CD4-positive, alpha-beta T cell (primary cell): ENCODE measurements around the gene PPP2R5C. TPM values are rescaled to one million over a fixed set of nuclear protein-coding genes. Genes with fewer than 3 reads are reported as not detected.
A peak's percentile ranks its signal among the peaks of the same experiment; 100 is the strongest.

ENCODE experiments used
- ATAC-seq: fragments of 200-7000 bp; cut with Tn5 transposase; one replicate; pipeline ENCODE4 v1.10.0; 2022; ENCODE audit warnings: mild to moderate bottlenecking; ENCODE audit not compliant: poor library complexity
- CTCF ChIA-PET: fragments of 350-600 bp; sonication (Branson Sonifier 250); formaldehyde crosslinking; loops from one replicate; lab custom pipeline; 2021; ENCODE audit warnings: antibody characterized with exemption, inconsistent platforms; lab: Charles Lee
- POLR2A ChIA-PET: fragments of 350-600 bp; sonication (Branson Sonifier 250); formaldehyde crosslinking; loops from one replicate; lab custom pipeline; 2021; ENCODE audit warnings: antibody characterized with exemption, inconsistent platforms; lab: Charles Lee
- DNase-seq, 14 experiments: peaks; one replicate each; pipeline ENCODE4 v3.0.0-alpha.2; 2013 to 2020; ENCODE audit warnings: mixed read lengths in 2 of 14
- H3K27ac ChIP-seq, 2 donors: one replicate each; pipeline versions ENCODE4 v1.5.1 to v1.7.0; 2013; ENCODE audit warnings: low read length in 2 of 2, low read depth in 1 of 2, mild to moderate bottlenecking in 1 of 2
- H3K27me3 ChIP-seq, 2 experiments: 1 replicate in 1 of 2; 2 replicates in 1 of 2; pipeline versions ENCODE4 v1.6.1 to v1.7.0; 2013; ENCODE audit warnings: low read length in 2 of 2, control low read depth in 1 of 2, mild to moderate bottlenecking in 1 of 2, moderate library complexity in 1 of 2; ENCODE audit not compliant: insufficient read depth in 2 of 2, control insufficient read depth in 1 of 2
- H3K36me3 ChIP-seq: one replicate; pipeline ENCODE4 v1.6.1; 2013; ENCODE audit warnings: low read length, control low read depth; ENCODE audit not compliant: insufficient read depth
- H3K4me1 ChIP-seq: one replicate; pipeline ENCODE4 v1.6.1; 2013; ENCODE audit warnings: low read length, control low read depth; ENCODE audit not compliant: insufficient read depth
- H3K4me3 ChIP-seq: one replicate; pipeline ENCODE4 v1.5.1; 2013; ENCODE audit warnings: mild to moderate bottlenecking, low read length, moderate library complexity
- H3K9me3 ChIP-seq, 2 experiments: 1 replicate in 1 of 2; 2 replicates in 1 of 2; pipeline versions ENCODE4 v1.6.1 to v1.7.0; 2013; ENCODE audit warnings: low read length in 2 of 2, mild to moderate bottlenecking in 2 of 2, control low read depth in 1 of 2, moderate library complexity in 1 of 2; ENCODE audit not compliant: control insufficient read depth in 1 of 2, insufficient read depth in 1 of 2
- H3K27ac Mint-ChIP-seq: one replicate; pipeline ENCODE4 v1.8.0; 2020; ENCODE audit warnings: mixed read lengths
- H3K27me3 Mint-ChIP-seq: one replicate; pipeline ENCODE4 v1.8.0; 2021; ENCODE audit warnings: mixed read lengths
- H3K36me3 Mint-ChIP-seq: one replicate; pipeline ENCODE4 v1.8.0; 2021; ENCODE audit warnings: low read depth, mixed read lengths
- H3K4me1 Mint-ChIP-seq: one replicate; pipeline ENCODE4 v1.8.0; 2021; ENCODE audit warnings: low read depth, mixed read lengths
- H3K4me3 Mint-ChIP-seq: one replicate; pipeline ENCODE4 v1.8.0; 2020; ENCODE audit warnings: mild to moderate bottlenecking, mixed read lengths
- H3K9me3 Mint-ChIP-seq: one replicate; pipeline ENCODE4 v1.8.0; 2020; ENCODE audit warnings: mixed read lengths
- intact Hi-C, 2 experiments: fragments of 100-400 bp; cut with DNase I in 1 of 2; cut with micrococcal nuclease in 1 of 2; formaldehyde crosslinking; loops; one replicate each; pipeline versions ENCODE4 v1.15.1 to v1.9.0; 2023 to 2025; cut with DNase I, micrococcal nuclease
- total RNA-seq, 174 experiments: library from RNA in 2 of 174; stranded (reverse) in 2 of 174; gene quantifications; one replicate each; pipeline ENCODE4 v1.2.3 and lab custom pipeline; 2021 to 2026
- TF ChIP-seq, protein P1 (sequence below): fragments of 200-600 bp; IDR thresholded peaks from one replicate; pipeline ENCODE4 v1.8.0; 2022; ENCODE audit warnings: antibody characterized with exemption, mild to moderate bottlenecking

PPP2R5C gene
- total RNA-seq, 2 experiments from 2014 or later: 463 to 487 TPM

DNA sequence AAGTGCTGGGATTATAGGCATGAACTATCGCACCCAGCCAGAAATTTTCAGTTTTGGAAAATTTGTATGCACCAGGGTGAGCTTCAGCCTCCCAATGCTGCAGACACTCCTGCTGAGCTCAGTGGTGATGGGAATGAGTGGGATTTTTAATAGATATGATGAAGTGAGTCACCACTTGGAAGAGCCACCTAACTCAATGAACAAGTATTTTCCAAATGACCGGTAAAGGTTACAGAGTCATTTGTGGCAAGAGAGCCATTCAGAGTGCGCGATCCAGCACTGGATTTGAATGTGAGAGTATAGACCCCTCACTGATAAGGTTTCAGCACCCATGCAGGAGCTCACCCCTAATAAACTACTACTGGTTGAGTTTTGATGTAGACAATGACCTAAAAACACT, 100.7 kb downstream of the PPP2R5C start:
- TF ChIP-seq, protein P1, sequence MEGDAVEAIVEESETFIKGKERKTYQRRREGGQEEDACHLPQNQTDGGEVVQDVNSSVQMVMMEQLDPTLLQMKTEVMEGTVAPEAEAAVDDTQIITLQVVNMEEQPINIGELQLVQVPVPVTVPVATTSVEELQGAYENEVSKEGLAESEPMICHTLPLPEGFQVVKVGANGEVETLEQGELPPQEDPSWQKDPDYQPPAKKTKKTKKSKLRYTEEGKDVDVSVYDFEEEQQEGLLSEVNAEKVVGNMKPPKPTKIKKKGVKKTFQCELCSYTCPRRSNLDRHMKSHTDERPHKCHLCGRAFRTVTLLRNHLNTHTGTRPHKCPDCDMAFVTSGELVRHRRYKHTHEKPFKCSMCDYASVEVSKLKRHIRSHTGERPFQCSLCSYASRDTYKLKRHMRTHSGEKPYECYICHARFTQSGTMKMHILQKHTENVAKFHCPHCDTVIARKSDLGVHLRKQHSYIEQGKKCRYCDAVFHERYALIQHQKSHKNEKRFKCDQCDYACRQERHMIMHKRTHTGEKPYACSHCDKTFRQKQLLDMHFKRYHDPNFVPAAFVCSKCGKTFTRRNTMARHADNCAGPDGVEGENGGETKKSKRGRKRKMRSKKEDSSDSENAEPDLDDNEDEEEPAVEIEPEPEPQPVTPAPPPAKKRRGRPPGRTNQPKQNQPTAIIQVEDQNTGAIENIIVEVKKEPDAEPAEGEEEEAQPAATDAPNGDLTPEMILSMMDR: no peak
- H3K9me3 Mint-ChIP-seq: no peaks in the 10 kb centered on the region
- H3K36me3 Mint-ChIP-seq: peaks cover 87% of the 10 kb centered on the region
- no peak overlapping the region for H3K4me3 Mint-ChIP-seq
- H3K36me3 ChIP-seq: peaks cover 70% of the 10 kb centered on the region
- ATAC-seq (no peak), DNase-seq (no peak)
- no peaks in the 10 kb centered on the region for H3K9me3 ChIP-seq
- intact Hi-C loops: no loop called here
- no peak overlapping the region for H3K27ac Mint-ChIP-seq
- CTCF ChIA-PET: interaction anchor here (0.8 to 1.9 kb wide), 3 partner anchors 14 to 19 kb away, joined by 3 to 5 read pairs (median 3); no protein-coding TSS in a partner anchor
- H3K27ac ChIP-seq: no peak overlapping the region
- peaks cover 27% of the 10 kb centered on the region for H3K4me1 ChIP-seq
- no peak overlapping the region for H3K4me3 ChIP-seq
- H3K27me3 Mint-ChIP-seq: no peaks in the 10 kb centered on the region
- no peaks in the 10 kb centered on the region for H3K27me3 ChIP-seq
- H3K4me1 Mint-ChIP-seq: peaks cover 64% of the 10 kb centered on the region
- POLR2A ChIA-PET: interaction anchor here (1.2 kb wide), 1 partner anchor 106 kb away, joined by 3 read pairs; no protein-coding TSS in a partner anchor

DNA sequence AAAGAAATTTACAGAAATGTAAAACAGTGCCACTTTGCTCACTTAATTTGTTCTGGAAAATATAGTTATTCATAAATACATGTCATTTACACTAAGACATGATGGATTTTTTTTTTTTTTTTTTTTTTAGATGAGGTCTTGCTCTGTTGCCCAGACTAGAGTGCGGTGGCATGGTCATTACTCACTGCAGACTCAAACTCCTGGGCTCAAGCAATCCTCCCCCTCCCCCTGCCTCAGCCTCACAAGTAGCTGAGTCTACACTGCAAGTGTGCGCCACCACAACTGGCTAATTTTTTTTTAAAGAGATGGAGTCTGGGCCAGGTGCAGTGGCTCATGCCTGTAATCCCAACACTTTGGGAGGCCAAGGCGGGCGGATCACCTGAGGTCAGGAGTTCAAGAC, 101.2 kb downstream of the PPP2R5C start:
- Mint-ChIP-seq H3K4me3 (no peak overlapping the region), H3K9me3 (no peaks in the 10 kb centered on the region), H3K36me3 (peaks cover 83% of the 10 kb centered on the region), H3K4me1 (peaks cover 62% of the 10 kb centered on the region), H3K27ac (no peak overlapping the region), H3K27me3 (no peaks in the 10 kb centered on the region)
- intact Hi-C loops: no loop called here
- DNase-seq (no peak), ATAC-seq (no peak)
- ChIA-PET POLR2A (no interaction called here), CTCF (interaction anchor here (1.9 kb wide), 1 partner anchor 17 kb away, joined by 5 read pairs; no protein-coding TSS in a partner anchor)
- TF ChIP-seq, protein P1: no peak
- Histone ChIP-seq H3K9me3 (no peaks in the 10 kb centered on the region), H3K27me3 (no peaks in the 10 kb centered on the region), H3K36me3 (peaks cover 65% of the 10 kb centered on the region), H3K27ac (no peak overlapping the region), H3K4me1 (peaks cover 32% of the 10 kb centered on the region), H3K4me3 (no peak overlapping the region)

GRCh38 chr14:101865288-101865687, 103.8 kb downstream of the PPP2R5C start:
- Mint-ChIP-seq H3K36me3 (peaks cover 79% of the 10 kb centered on the region), H3K9me3 (no peaks in the 10 kb centered on the region), H3K27me3 (no peaks in the 10 kb centered on the region), H3K4me1 (peaks cover 66% of the 10 kb centered on the region), H3K27ac (peak overlapping the region; percentile 62), H3K4me3 (no peak overlapping the region)
- POLR2A ChIA-PET: interaction anchor here (1.4 kb wide), 1 partner anchor 47 kb away, joined by 3 read pairs; no protein-coding TSS in a partner anchor
- Histone ChIP-seq H3K27me3 (no peaks in the 10 kb centered on the region), H3K9me3 (no peaks in the 10 kb centered on the region), H3K4me1 (peaks cover 28% of the 10 kb centered on the region), H3K36me3 (peaks cover 43% of the 10 kb centered on the region), H3K27ac (no peak overlapping the region), H3K4me3 (no peak overlapping the region)
- DNase-seq: no peak
- CTCF ChIA-PET: no interaction called here
- intact Hi-C loops: no loop called here
- TF ChIP-seq, protein P1: no peak
- ATAC-seq: no peak
